Kidney (tissue), 14 donors: ENCODE results near the gene SUCLG2. TPM values are rescaled to one million over a fixed set of nuclear protein-coding genes. Genes with fewer than 3 reads are reported as not detected.

Source experiments
- DNase-seq, 5 donors: peaks; one replicate each; pipeline ENCODE4 v3.0.0-alpha.2; 2013 to 2020
- FAIRE-seq: peaks from 2 replicates; lab custom pipeline; 2012; peaks lifted over from hg19 to GRCh38; lab: Jason Lieb, UNC
- H3K27ac ChIP-seq, 2 donors: one replicate each; pipeline ENCODE4 v1.7.0; 2013; ENCODE audit warnings: low read depth in 2 of 2, low read length in 2 of 2, inconsistent platforms in 1 of 2
- H3K27me3 ChIP-seq: one replicate; pipeline ENCODE4 v1.7.1; 2013; ENCODE audit warnings: low read length, inconsistent platforms; ENCODE audit not compliant: control insufficient read depth, insufficient read depth
- H3K36me3 ChIP-seq, 3 donors: one replicate each; pipeline versions ENCODE4 v1.7.0 to v1.7.1; 2013; ENCODE audit warnings: low read length in 3 of 3, control low read depth in 1 of 3, inconsistent platforms in 1 of 3; ENCODE audit not compliant: insufficient read depth in 3 of 3, control insufficient read depth in 2 of 3
- H3K4me1 ChIP-seq, 3 donors: one replicate each; pipeline versions ENCODE4 v1.7.0 to v1.7.1; 2013; ENCODE audit warnings: low read length in 3 of 3, inconsistent platforms in 1 of 3, low read depth in 1 of 3; ENCODE audit not compliant: control insufficient read depth in 2 of 3, insufficient read depth in 2 of 3
- H3K4me3 ChIP-seq, 3 donors: one replicate each; pipeline versions ENCODE4 v1.7.0 to v1.8.1; 2013; ENCODE audit warnings: low read length in 3 of 3, control low read depth in 1 of 3, inconsistent platforms in 1 of 3
- H3K9ac ChIP-seq, 3 donors: one replicate each; pipeline versions ENCODE4 v1.7.0 to v1.7.1; 2013; ENCODE audit warnings: low read length in 3 of 3, control low read depth in 1 of 3, inconsistent platforms in 1 of 3
- H3K9me3 ChIP-seq, 3 donors: one replicate each; pipeline versions ENCODE4 v1.7.0 to v1.7.1; 2013; ENCODE audit warnings: low read length in 3 of 3, control low read depth in 1 of 3, inconsistent platforms in 1 of 3; ENCODE audit not compliant: control insufficient read depth in 2 of 3, insufficient read depth in 1 of 3
- CTCF ChIP-seq: IDR thresholded peaks from 3 replicates; pipeline ENCODE4 v1.5.1; 2012; ENCODE audit warnings: mild to moderate bottlenecking, moderate library complexity, borderline replicate concordance; ENCODE audit not compliant: insufficient read depth; ENCODE audit errors: extremely low read depth
- intact Hi-C: fragments of 100-400 bp; cut with DNase I; formaldehyde crosslinking; loops from one replicate; pipeline ENCODE4 v1.11.1; 2022
- polyA plus RNA-seq: library from polyadenylated mRNA; stranded (reverse); fragments of 350-450 nt; fragmentation: Illumina TruSeq; extraction: RNeasy Lipid Tissue Mini Kit (QIAGEN cat#74804); gene quantifications from one replicate; pipeline ENCODE4 v1.2.3, GENCODE V29; 2014; ENCODE audit warnings: low read depth, low replicate concordance; ENCODE audit not compliant: insufficient read depth
- total RNA-seq: library from RNA; stranded (reverse); fragmentation: NEBNext Ultra II Directional; extraction: Animal tissue kit (Norgen Biotek cat#: 25700); gene quantifications from one replicate; pipeline ENCODE4 v1.2.1, GENCODE V29; 2021
- donor health status: control.
- donor health status: control.
- donor health status: control.
- donor health status: control.
- donor health status: control.
- donor health status: DM: yes; HTN: yes; CAD: no.
- donor health status: Normal renal cell carcinoma (clear cell type).

Gene SUCLG2
- total and polyA plus RNA-seq, 2 donors from 2014 or later: 62.8 to 117 TPM

GRCh38 chr3:67535006-67535405, 119.4 kb downstream of the SUCLG2 start:
- Histone ChIP-seq H3K27me3 (no peaks in the 10 kb centered on the region), H3K9me3 (no peaks in the 10 kb centered on the region), H3K36me3 (no peaks in the 10 kb centered on the region), H3K27ac (no peak overlapping the region), H3K4me3 (no peak overlapping the region), H3K9ac (no peak overlapping the region), H3K4me1 (no peaks in the 10 kb centered on the region)
- intact Hi-C loops: no loop called here
- no peak for DNase-seq
- no peak for FAIRE-seq
- TF ChIP-seq CTCF: no peak

GRCh38 chr3:67534594-67534993, 119.8 kb downstream of the SUCLG2 start:
- FAIRE-seq (peak; percentile 63), DNase-seq (no peak)
- H3K4me1 ChIP-seq: no peaks in the 10 kb centered on the region
- H3K9me3 ChIP-seq: no peaks in the 10 kb centered on the region
- no peak overlapping the region for H3K4me3 ChIP-seq
- H3K27me3 ChIP-seq: no peaks in the 10 kb centered on the region
- TF ChIP-seq CTCF: no peak
- H3K36me3 ChIP-seq: no peaks in the 10 kb centered on the region
- H3K27ac ChIP-seq: no peak overlapping the region
- intact Hi-C loops: no loop called here
- H3K9ac ChIP-seq: no peak overlapping the region

DNA sequence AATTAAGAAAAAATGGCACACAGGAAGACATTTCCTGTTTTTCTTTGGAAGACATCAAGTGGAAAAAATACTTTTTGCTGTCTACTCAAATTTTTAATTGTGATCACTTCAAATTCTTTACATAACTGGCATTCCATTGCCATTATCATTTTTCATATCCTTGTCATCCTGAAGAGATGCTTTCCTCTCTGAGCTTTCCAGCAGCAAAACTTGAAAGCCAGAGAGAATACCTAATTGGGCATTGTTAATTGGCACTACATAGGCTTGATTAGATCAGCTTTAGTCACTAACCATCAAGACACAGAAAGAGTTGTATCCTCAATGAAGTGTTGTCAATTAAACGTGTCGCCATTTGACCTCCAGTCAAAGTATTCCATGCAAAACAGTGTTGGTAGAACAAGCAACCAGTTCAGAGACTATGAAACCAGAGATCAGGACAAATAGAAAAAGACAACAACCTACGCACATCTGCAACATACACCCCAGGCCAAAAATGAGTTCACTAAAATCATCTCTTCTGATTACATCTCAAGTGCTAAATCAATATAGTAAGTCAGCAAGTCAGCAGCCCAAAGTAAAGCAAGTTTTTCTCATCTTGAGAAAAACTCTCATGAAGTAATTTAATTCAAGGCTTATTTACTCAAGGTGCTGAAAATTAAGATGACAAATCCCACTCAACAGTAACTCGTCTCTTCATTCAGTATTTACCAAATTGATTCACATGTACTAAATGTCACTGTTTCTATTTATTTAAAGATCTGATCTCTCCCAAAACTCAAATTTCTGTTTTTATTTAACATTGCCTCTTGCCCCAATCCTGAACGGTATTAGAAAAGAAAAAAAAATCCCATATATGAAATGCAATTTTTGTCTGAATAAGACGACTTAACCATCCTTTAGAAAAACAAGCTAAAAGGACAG, 123.0 kb downstream of the SUCLG2 start:
- TF ChIP-seq CTCF: no peak
- DNase-seq: no peak
- Histone ChIP-seq H3K4me3 (no peak overlapping the region), H3K27me3 (no peaks in the 10 kb centered on the region), H3K4me1 (peaks cover 0 to 2% (median 0%) of the 10 kb centered on the region in 3 donors), H3K9me3 (no peaks in the 10 kb centered on the region), H3K36me3 (peaks cover 0 to 5% (median under 1%) of the 10 kb centered on the region in 3 donors), H3K27ac (no peak overlapping the region), H3K9ac (no peak overlapping the region)
- intact Hi-C loops: no loop called here
- FAIRE-seq: no peak
